ENCODE data around the gene DLX2. TPM values are rescaled to one million over a fixed set of nuclear protein-coding genes. Genes with fewer than 3 reads are reported as not detected.
A peak's percentile ranks its signal among the peaks of the same experiment; 100 is the strongest.

DLX2 gene
- total RNA-seq, 3 donors from 2014 or later, result 0.35 TPM; not detected in 2

DNA sequence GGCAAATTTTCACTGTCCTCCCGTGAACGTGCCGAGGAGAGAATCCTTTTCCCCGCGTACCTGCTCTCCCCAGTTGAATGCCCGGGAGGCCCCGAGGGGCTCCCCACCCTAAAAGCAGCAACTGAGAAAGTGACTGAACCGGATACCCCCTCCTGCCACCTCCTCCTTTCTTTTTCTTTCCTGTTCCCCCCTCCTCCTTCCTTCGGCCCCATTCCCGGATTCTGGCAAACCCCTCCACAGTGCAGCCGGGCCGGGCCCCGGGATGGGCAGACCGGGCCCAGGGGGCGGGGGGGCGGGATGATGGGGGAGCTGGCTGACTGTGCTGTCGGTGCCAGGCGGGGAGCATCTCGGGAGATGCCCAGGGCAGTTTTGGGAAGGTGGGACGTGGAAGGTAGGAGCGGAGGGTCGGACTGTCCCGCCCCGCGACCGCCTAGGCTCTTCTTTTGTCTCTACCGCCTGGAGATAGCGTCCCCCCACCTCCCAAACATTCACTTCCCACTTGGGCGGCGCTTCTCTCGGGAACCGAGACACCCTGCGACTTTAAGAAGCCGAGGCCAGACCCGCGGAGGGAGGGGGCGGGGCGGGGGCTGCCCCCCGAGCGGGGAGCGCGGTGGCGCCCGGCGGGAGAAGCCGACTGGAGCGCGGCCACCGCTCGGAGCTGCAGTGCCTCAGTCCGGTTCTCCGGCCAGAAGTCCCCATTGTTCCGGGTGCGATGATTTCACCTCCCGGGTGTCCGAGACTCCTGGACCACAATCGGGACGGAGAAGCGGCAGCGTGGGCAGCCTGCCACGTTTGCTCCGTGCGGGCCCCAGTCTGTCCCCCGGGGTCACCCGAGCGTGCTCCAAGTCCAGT is 8.2 kb downstream of the DLX2 start:
- no peak for TF ChIP-seq CTCF (IDR thresholded peaks at IDR 0.05)
- Histone ChIP-seq H3K4me3 (no peak overlapping the region), H3K4me1 (ENCODE audit: low read depth) (peaks cover 32% of the 10 kb centered on the region), H3K36me3 (ENCODE audit: low read depth) (no peaks in the 10 kb centered on the region), H3K9me3 (no peaks in the 10 kb centered on the region)
- DNase-seq (peak in 1 of 3 donors; percentile 42), ATAC-seq (peak; percentile 27)
- intact Hi-C loops (cut with DNase I, micrococcal nuclease), result no loop called here

- no peak for TF ChIP-seq CTCF (IDR thresholded peaks at IDR 0.05)
- intact Hi-C loops (cut with DNase I, micrococcal nuclease), result no loop called here
- Histone ChIP-seq H3K4me1 (ENCODE audit: low read depth) (peaks cover 25% of the 10 kb centered on the region), H3K4me3 (no peak overlapping the region), H3K9me3 (no peaks in the 10 kb centered on the region), H3K36me3 (ENCODE audit: low read depth) (no peaks in the 10 kb centered on the region)
- ATAC-seq, result no peak
- no peak for DNase-seq
Measured at GRCh38 chr2:172093416-172094293, 9.0 kb downstream of the DLX2 start.

GRCh38 chr2:172092716-172093415 is 9.8 kb downstream of the DLX2 start:
- no peaks in the 10 kb centered on the region for H3K9me3 ChIP-seq
- H3K36me3 ChIP-seq (ENCODE audit: low read depth), result no peaks in the 10 kb centered on the region
- no peak for ATAC-seq
- TF ChIP-seq CTCF (IDR thresholded peaks at IDR 0.05), result no peak
- peaks cover 25% of the 10 kb centered on the region for H3K4me1 ChIP-seq (ENCODE audit: low read depth)
- no peak overlapping the region for H3K4me3 ChIP-seq
- intact Hi-C loops (cut with DNase I, micrococcal nuclease), result no loop called here
- no peak for DNase-seq

DNA sequence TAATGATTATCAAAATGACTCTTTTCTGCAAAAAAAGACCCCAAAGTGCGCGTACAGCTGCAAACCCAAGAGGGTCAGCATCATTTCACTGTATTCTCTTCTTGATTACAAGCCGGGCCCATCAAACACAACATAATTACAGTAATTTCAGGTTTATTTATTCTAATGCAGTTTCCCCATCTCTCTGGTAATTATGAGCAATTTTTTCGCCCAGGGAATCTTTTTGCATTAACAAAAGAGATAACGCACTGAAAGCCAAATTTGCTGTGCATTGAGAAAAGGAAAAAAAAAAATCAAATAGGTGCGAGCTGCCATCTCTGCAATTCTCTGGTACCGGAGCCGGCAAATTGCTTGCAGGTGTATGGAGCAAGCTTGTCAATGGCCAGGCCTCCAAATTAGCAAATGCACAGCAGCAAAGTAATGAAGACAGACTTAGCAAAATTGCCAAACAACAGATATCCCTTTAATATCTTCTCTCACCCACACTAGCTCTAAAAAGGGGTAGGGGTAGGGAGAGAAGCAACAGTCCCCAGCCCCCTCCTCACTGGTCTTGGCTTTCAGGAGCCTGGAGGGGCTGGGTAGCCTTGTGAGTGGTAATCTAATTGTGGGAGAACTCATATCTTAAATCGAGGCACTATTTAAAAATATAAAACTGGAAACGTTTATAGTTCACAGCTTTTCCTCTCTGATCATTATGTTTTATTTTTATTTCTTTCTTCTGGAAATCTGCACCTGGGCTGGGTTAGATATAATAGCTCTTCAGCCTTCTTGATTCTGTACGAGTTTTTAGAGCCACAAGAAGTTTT is 10.7 kb downstream of the DLX2 start:
- no peak for TF ChIP-seq CTCF (IDR thresholded peaks at IDR 0.05)
- Histone ChIP-seq H3K36me3 (ENCODE audit: low read depth) (no peaks in the 10 kb centered on the region), H3K4me1 (ENCODE audit: low read depth) (peaks cover 25% of the 10 kb centered on the region), H3K4me3 (no peak overlapping the region), H3K9me3 (no peaks in the 10 kb centered on the region)
- no peak for DNase-seq
- no peak for ATAC-seq
- intact Hi-C loops (cut with DNase I, micrococcal nuclease), result no loop called here

Measured in mucosa of descending colon (tissue), 3 donors.